ENCODE results near the gene COL8A2. TPM values are rescaled to one million over a fixed set of nuclear protein-coding genes. Genes with fewer than 3 reads are reported as not detected.
"Not testable (repeated sequence)": the region's sequence is repeated elsewhere in the genome, so short reads cannot be mapped to it uniquely, and the experiment has no call there.

COL8A2 gene
- total and polyA plus RNA-seq, 7 experiments from 2014 or later = 0.05 to 2.5 (median 0.20) TPM; not detected in 3

DNA sequence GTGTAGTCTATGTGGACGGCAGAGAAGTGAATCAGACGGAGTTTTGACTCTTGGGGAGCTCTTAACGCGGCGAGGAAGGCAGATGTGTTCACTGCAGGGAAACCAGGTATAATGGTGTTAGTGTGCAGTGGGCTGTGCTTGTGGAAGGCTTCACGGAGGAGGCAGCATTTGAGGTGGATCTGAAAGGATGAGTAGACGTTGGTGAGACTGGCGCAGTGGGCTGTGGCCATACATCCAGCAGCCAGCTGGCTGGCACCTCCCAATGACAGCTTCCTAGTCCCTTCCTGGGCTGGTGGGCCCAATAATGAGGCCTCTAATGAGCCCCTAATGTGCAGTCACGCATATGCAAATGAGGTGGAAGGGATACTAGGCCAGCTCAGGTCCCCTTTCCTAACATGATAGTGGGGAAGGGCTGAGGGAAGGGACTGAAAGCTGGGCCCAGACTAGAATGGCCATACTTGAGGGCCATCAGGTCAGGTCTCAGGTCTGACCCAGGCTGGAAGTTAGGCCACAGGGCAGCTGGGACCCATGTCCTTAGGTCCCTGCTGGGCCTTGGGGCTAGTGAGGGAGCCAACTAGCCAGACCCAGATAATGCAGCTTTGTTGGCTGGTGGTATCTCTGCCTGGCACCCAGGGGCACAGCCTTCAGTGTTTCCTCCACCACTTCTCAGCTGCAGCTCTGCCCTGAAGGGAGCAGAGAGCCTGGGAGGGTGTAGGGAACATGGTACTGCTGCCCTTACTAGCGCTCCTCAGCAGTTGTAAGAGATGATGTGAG, 34.8 kb upstream of the COL8A2 start:
- H3K9me3 ChIP-seq (ENCODE audit: control insufficient read depth in 2 of 3, low read length in 3 of 3) = no peaks in the 10 kb centered on the region
- H3K4me1 ChIP-seq (ENCODE audit: control insufficient read depth in 2 of 2, insufficient read depth in 2 of 2, low read length in 2 of 2) = peaks cover 58 to 72% of the 10 kb centered on the region in 2 donors
- intact Hi-C loops (cut with micrococcal nuclease) = loop anchor here (5.0 to 10.0 kb wide), 5 partner anchors 128 to 1532 kb away; partner anchors contain the start of genes CDCA8 (in 1 of the 2), DNALI1 (in 1 of the 2), SNIP1 (in 1 of the 2) and ZC3H12A (in 1 of the 2)
- H3K36me3 Mint-ChIP-seq = peaks cover 3 to 46% (median 5%) of the 10 kb centered on the region in 5 donors
- POLR2A ChIA-PET = interaction anchor here (0.8 to 12.8 kb wide), 12 partner anchors 7 to 1647 kb away, joined by 3 to 272 read pairs (median 8); partner anchors contain the start of genes ADPRS, C1orf122, MAP7D1 and THRAP3
- H3K27ac Mint-ChIP-seq = peak overlapping the region; percentile 92 to 99 (median 97)
- H3K4me3 ChIP-seq (ENCODE audit: low read length) = peak overlapping the region; percentile 59
- peaks cover 0 to 3% (median 0%) of the 10 kb centered on the region in 11 donors for H3K9me3 Mint-ChIP-seq
- H3K27me3 Mint-ChIP-seq = no peaks in the 10 kb centered on the region
- H3K4me1 Mint-ChIP-seq = peaks cover 50 to 76% (median 67%) of the 10 kb centered on the region in 7 donors
- CTCF ChIA-PET = interaction anchor here (0.6 to 4.8 kb wide), 8 partner anchors 9 to 201 kb away, joined by 3 to 72 read pairs (median 3); partner anchors contain the start of gene TRAPPC3
- ATAC-seq = no peak
- peak overlapping the region; percentile 94 for H3K27ac ChIP-seq (ENCODE audit: low read depth, low read length)
- DNase-seq = no peak
- no peaks in the 10 kb centered on the region for H3K27me3 ChIP-seq (ENCODE audit: control insufficient read depth in 2 of 2, insufficient read depth in 2 of 2, low read length in 2 of 2)
- H3K36me3 ChIP-seq (ENCODE audit: control insufficient read depth in 2 of 3, insufficient read depth in 3 of 3, low read length in 3 of 3) = peaks cover 0 to 9% (median 0%) of the 10 kb centered on the region in 3 experiments
- peak overlapping the region; percentile 79 to 92 (median 87) for H3K4me3 Mint-ChIP-seq

DNA sequence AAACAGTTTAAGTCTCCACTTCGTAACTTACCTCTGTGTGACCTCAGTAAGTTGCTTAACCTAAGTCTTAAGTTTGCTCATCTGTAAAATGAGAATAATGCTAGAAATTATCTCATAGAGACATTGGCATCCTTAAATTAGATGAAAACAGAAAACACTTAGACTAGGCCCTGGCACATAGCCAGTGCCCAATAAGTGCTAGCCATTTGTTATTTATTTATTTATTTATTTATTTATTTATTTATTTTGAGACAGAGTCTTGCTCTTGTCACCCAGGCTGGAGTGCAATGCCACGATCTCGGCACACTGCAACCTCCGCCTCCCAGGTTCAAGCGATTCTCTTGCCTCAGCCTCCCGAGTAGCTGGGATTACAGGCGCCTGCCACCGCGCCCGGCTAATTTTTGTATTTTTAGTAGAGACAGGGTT, 33.8 kb upstream of the COL8A2 start:
- peak overlapping the region; percentile 97 for H3K27ac ChIP-seq (ENCODE audit: low read depth, low read length)
- POLR2A ChIA-PET = interaction anchor here (0.6 to 12.8 kb wide), 6 partner anchors 6 to 65 kb away, joined by 3 to 272 read pairs (median 37); partner anchors contain the start of genes MAP7D1, THRAP3 and TRAPPC3
- peaks cover 0 to 38% (median 0%) of the 10 kb centered on the region in 5 donors for H3K36me3 Mint-ChIP-seq
- peak overlapping the region; percentile 90 to 99 (median 96) for H3K27ac Mint-ChIP-seq
- not testable (repeated sequence) for H3K9me3 Mint-ChIP-seq; DNase-seq; H3K27me3 Mint-ChIP-seq; H3K9me3 ChIP-seq (ENCODE audit: control insufficient read depth in 2 of 3, low read length in 3 of 3); H3K27me3 ChIP-seq (ENCODE audit: control insufficient read depth in 2 of 2, insufficient read depth in 2 of 2, low read length in 2 of 2); H3K36me3 ChIP-seq (ENCODE audit: control insufficient read depth in 2 of 3, insufficient read depth in 3 of 3, low read length in 3 of 3); ATAC-seq
- intact Hi-C loops (cut with micrococcal nuclease) = loop anchor here in 1 of 2 donors (10.0 kb wide), 2 partner anchors 1316 to 1396 kb away; partner anchors contain the start of genes DNALI1, SNIP1 and ZC3H12A
- CTCF ChIA-PET = interaction anchor here (0.8 to 4.8 kb wide), 2 partner anchors 8 to 59 kb away, joined by 3 to 72 read pairs; partner anchors contain the start of gene TRAPPC3
- peak overlapping the region; percentile 86 to 95 (median 93) for H3K4me3 Mint-ChIP-seq
- H3K4me1 Mint-ChIP-seq = peaks cover 53 to 76% (median 68%) of the 10 kb centered on the region in 7 donors
- H3K4me1 ChIP-seq (ENCODE audit: control insufficient read depth in 2 of 2, insufficient read depth in 2 of 2, low read length in 2 of 2) = peaks cover 60 to 72% of the 10 kb centered on the region in 2 donors
- peak overlapping the region; percentile 88 for H3K4me3 ChIP-seq (ENCODE audit: low read length)

DNA sequence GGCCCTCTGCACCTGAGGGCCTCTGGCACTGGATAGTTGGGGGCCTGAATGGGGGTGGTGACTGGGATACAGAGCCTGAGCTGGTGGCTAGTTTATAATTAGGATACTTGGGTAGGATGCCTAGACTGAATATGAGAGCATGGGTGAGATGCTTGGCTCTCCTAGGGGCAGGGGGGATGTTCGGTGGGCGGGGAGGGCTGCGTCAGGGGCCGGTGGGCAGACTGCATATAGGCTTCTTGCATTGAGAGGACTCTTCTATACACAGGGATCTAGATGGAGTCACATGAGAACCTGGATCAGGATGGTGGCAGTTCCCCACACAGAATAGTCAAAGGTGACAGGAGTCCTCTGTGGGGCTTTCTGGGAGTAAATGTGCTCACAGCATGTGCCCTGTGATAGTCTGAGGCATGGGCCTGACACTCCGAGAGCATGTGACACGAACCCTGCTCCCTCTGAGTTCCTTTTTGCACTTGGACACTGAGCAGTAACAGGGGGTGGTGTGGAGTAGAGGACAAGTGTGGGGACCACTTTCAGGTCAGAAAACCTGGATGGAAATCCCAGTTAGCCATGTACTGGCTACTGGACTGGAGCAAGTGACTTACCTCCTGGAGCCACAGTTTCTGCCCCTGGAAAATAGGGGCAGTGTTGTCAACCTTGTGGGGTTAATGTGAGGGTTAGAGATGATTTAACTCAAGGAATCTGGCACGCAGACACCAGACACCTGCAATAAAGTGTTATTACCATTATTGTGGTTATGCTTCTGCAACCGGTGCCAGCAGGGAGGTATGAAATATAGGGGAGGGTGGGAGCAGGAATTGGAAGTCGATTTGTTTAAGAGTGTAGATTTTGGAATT, 33.2 kb upstream of the COL8A2 start:
- Mint-ChIP-seq H3K27ac (peak overlapping the region; percentile 89 to 99 (median 92)), H3K4me1 (peaks cover 59 to 78% (median 72%) of the 10 kb centered on the region in 7 donors), H3K9me3 (peaks cover 0 to 3% (median 0%) of the 10 kb centered on the region in 11 donors), H3K4me3 (peak overlapping the region; percentile 85 to 95 (median 93)), H3K36me3 (peaks cover 0 to 38% (median 0%) of the 10 kb centered on the region in 5 donors), H3K27me3 (no peaks in the 10 kb centered on the region)
- Histone ChIP-seq H3K9me3 (ENCODE audit: control insufficient read depth in 2 of 3, low read length in 3 of 3) (no peaks in the 10 kb centered on the region), H3K4me1 (ENCODE audit: control insufficient read depth in 2 of 2, insufficient read depth in 2 of 2, low read length in 2 of 2) (peaks cover 60 to 66% of the 10 kb centered on the region in 2 donors), H3K36me3 (ENCODE audit: control insufficient read depth in 2 of 3, insufficient read depth in 3 of 3, low read length in 3 of 3) (peaks cover 0 to 9% (median 0%) of the 10 kb centered on the region in 3 experiments), H3K27me3 (ENCODE audit: control insufficient read depth in 2 of 2, insufficient read depth in 2 of 2, low read length in 2 of 2) (no peaks in the 10 kb centered on the region), H3K27ac (ENCODE audit: low read depth, low read length) (peak overlapping the region; percentile 97), H3K4me3 (ENCODE audit: low read length) (peak overlapping the region; percentile 88)
- CTCF ChIA-PET = no interaction called here
- POLR2A ChIA-PET = interaction anchor here (0.6 to 12.8 kb wide), 7 partner anchors 5 to 208 kb away, joined by 3 to 272 read pairs (median 63); partner anchors contain the start of genes MAP7D1, THRAP3 and TRAPPC3
- intact Hi-C loops (cut with micrococcal nuclease) = loop anchor here (1.0 to 10.0 kb wide), 6 partner anchors 9 to 1397 kb away; partner anchors contain the start of genes DNALI1 (in 1 of the 2), SNIP1 (in 1 of the 2), THRAP3 (in 1 of the 2) and TRAPPC3 (in 1 of the 2)
- no peak for ATAC-seq
- no peak for DNase-seq

- peak overlapping the region; percentile 97 for H3K27ac ChIP-seq (ENCODE audit: low read depth, low read length)
- no peaks in the 10 kb centered on the region for H3K27me3 ChIP-seq (ENCODE audit: control insufficient read depth in 2 of 2, insufficient read depth in 2 of 2, low read length in 2 of 2)
- H3K4me1 ChIP-seq (ENCODE audit: control insufficient read depth in 2 of 2, insufficient read depth in 2 of 2, low read length in 2 of 2) = peaks cover 57 to 60% of the 10 kb centered on the region in 2 donors
- peak overlapping the region; percentile 89 to 99 (median 92) for H3K27ac Mint-ChIP-seq
- peaks cover 63 to 77% (median 70%) of the 10 kb centered on the region in 7 donors for H3K4me1 Mint-ChIP-seq
- intact Hi-C loops (cut with micrococcal nuclease) = loop anchor here (1.0 to 10.0 kb wide), 6 partner anchors 8 to 1397 kb away; partner anchors contain the start of genes DNALI1 (in 1 of the 2), SNIP1 (in 1 of the 2), THRAP3 (in 1 of the 2) and TRAPPC3 (in 1 of the 2)
- DNase-seq = no peak
- H3K36me3 ChIP-seq (ENCODE audit: control insufficient read depth in 2 of 3, insufficient read depth in 3 of 3, low read length in 3 of 3) = peaks cover 0 to 9% (median 0%) of the 10 kb centered on the region in 3 experiments
- ChIA-PET POLR2A (interaction anchor here (0.6 to 10.6 kb wide), 7 partner anchors 7 to 209 kb away, joined by 3 to 272 read pairs (median 3); partner anchors contain the start of gene THRAP3), CTCF (interaction anchor here (1.2 to 3.6 kb wide), 2 partner anchors 23 to 31 kb away, joined by 3 to 24 read pairs; no protein-coding TSS in a partner anchor)
- H3K4me3 Mint-ChIP-seq = peak overlapping the region; percentile 85 to 95 (median 93)
- H3K36me3 Mint-ChIP-seq = peaks cover 0 to 36% (median 0%) of the 10 kb centered on the region in 5 donors
- no peaks in the 10 kb centered on the region for H3K27me3 Mint-ChIP-seq
- H3K9me3 ChIP-seq (ENCODE audit: control insufficient read depth in 2 of 3, low read length in 3 of 3) = no peaks in the 10 kb centered on the region
- ATAC-seq = no peak
- peak overlapping the region; percentile 88 for H3K4me3 ChIP-seq (ENCODE audit: low read length)
- peaks cover 0 to 3% (median 0%) of the 10 kb centered on the region in 11 donors for H3K9me3 Mint-ChIP-seq
Observed at GRCh38 chr1:36157115-36157903, 32.3 kb upstream of the COL8A2 start.

Measured in naive thymus-derived CD4-positive, alpha-beta T cell (primary cell).